Measurements from ENCODE around the gene CC2D2B. TPM values are rescaled to one million over a fixed set of nuclear protein-coding genes. Genes with fewer than 3 reads are reported as not detected.

Gene CC2D2B
- total and polyA plus RNA-seq, 2 of the 13 experiments (the other 11 are each of a cell fraction or from before 2014, with no cell fraction given) = 0.20 TPM; not detected in 1

- no peak for TF ChIP-seq SOX6 (IDR thresholded peaks at IDR 0.05)
- peak; percentile 80 for TF ChIP-seq SOX6 (CRISPR knock-in tag; IDR thresholded peaks at IDR 0.05)
- TF ChIP-seq SIN3A (IDR thresholded peaks at IDR 0.05; ENCODE audit: borderline replicate concordance, low read depth, low read length) = no peak; the same call in 1 of the 2 replicates
- TF ChIP-seq, protein P1, sequence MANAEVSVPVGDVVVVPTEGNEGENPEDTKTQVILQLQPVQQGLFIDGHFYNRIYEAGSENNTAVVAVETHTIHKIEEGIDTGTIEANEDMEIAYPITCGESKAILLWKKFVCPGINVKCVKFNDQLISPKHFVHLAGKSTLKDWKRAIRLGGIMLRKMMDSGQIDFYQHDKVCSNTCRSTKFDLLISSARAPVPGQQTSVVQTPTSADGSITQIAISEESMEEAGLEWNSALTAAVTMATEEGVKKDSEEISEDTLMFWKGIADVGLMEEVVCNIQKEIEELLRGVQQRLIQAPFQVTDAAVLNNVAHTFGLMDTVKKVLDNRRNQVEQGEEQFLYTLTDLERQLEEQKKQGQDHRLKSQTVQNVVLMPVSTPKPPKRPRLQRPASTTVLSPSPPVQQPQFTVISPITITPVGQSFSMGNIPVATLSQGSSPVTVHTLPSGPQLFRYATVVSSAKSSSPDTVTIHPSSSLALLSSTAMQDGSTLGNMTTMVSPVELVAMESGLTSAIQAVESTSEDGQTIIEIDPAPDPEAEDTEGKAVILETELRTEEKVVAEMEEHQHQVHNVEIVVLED (CRISPR knock-in tag; IDR thresholded peaks at IDR 0.05; ENCODE audit: borderline replicate concordance) = no peak
- TF ChIP-seq SALL1 (CRISPR knock-in tag; IDR thresholded peaks at IDR 0.05) = peak; percentile 86
- no peak for TF ChIP-seq ZNF530 (CRISPR knock-in tag; IDR thresholded peaks at IDR 0.05; ENCODE audit: low read depth)
Measured at GRCh38 chr10:95865814-95866466, 41.8 kb upstream of the CC2D2B start (continued).

DNA sequence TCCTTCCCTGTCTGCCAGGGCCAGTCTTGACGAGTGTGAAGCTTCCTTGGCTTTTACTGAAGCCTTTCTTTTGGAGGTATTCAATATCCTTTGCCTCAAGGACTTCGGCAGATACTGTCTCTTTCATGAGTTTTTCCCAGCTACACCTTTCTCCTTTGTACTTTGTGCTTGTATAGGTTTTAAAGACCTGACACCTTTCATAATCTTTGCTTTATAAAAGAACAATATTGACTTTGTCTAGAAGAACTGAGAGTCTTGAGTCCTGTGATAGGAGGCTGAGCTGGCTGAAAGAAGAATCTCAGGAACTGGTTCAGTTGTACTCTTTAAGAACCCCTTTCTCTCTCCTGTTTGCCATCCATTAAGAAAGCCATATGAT, 41.3 kb upstream of the CC2D2B start:
- Histone ChIP-seq H3K36me3 (replicated peaks in 1 of 2; ENCODE audit: control insufficient read depth in 1 of 2, insufficient read depth in 2 of 2, low read length in 2 of 2) (no peaks in the 10 kb centered on the region), H4K20me1 (ENCODE audit: insufficient read depth, low read length) (no peaks in the 10 kb centered on the region; the same call in 1 of the 2 replicates), H3K9ac (ENCODE audit: insufficient read depth, low read depth, low read length) (no peak overlapping the region), H3K9me3 (ENCODE audit: low read length) (no peaks in the 10 kb centered on the region), H3K4me3 (replicated peaks in 1 of 3; ENCODE audit: insufficient read depth in 1 of 3, low read depth in 2 of 3, low read length in 3 of 3) (no peak overlapping the region), H3K27ac (ENCODE audit: extremely low read length, insufficient read depth, low read length) (peak overlapping the region; percentile 47), H3K4me1 (ENCODE audit: insufficient read depth, low read length) (peaks cover 23% of the 10 kb centered on the region), H3K27me3 (ENCODE audit: control insufficient read depth in 1 of 2, insufficient read depth in 2 of 2, low read length in 2 of 2) (no peaks in the 10 kb centered on the region), H3K79me2 (ENCODE audit: insufficient read depth, low read length) (no peaks in the 10 kb centered on the region), H3K4me2 (ENCODE audit: low read depth, low read length) (peak overlapping the region; percentile 47), H2AFZ (ENCODE audit: low read length) (no peak overlapping the region)
- DNase-seq (ENCODE audit: low spot score) (no peak), FAIRE-seq (no peak), ATAC-seq (no peak; the same call in 2 of the 3 replicates)
- WGBS (ENCODE audit: low lambda C conversion rate) = 18% methylated on average over 2 of the region's 2 CpGs
- in situ Hi-C loops (cut with HindIII; ENCODE audit: extremely low pct_ligation_motif_present, low pct_unique_long_range_greater_than_20kb) (loop anchor here (25.0 kb wide), 1 partner anchor 454 kb away; no protein-coding TSS in a partner anchor), intact Hi-C loops (cut with micrococcal nuclease; ENCODE audit: unreplicated experiment) (loop anchor here (5.0 kb wide), 1 partner anchor 36 kb away; no protein-coding TSS in a partner anchor)
- ChIA-PET CTCF (ENCODE audit: low intra/inter-chr PET ratio, low total read pairs) (interaction anchor here (2.4 kb wide), 1 partner anchor 173 kb away, joined by 41 read pairs; the partner anchor contains the start of gene TCTN3), POLR2A (interaction anchor here (1.3 to 2.7 kb wide), 3 partner anchors 30 to 173 kb away, joined by 3 to 11 read pairs (median 8); partner anchors contain the start of genes CC2D2B and TCTN3)
- TF ChIP-seq HNF1A (IDR thresholded peaks at IDR 0.05; ENCODE audit: low read depth) (no peak), HNF1A (CRISPR knock-in tag; IDR thresholded peaks at IDR 0.05; ENCODE audit: borderline replicate concordance) (no peak), BCL6 (CRISPR knock-in tag; IDR thresholded peaks at IDR 0.05) (peak; percentile 27; the same call in 1 of the 2 replicates), WIZ (CRISPR knock-in tag; IDR thresholded peaks at IDR 0.05) (no peak), KLF6 (CRISPR knock-in tag; IDR thresholded peaks at IDR 0.05) (no peak), ZNF20 (CRISPR knock-in tag; IDR thresholded peaks at IDR 0.05) (no peak), ZNF446 (CRISPR knock-in tag; IDR thresholded peaks at IDR 0.05) (no peak)
- TF ChIP-seq, protein P2, sequence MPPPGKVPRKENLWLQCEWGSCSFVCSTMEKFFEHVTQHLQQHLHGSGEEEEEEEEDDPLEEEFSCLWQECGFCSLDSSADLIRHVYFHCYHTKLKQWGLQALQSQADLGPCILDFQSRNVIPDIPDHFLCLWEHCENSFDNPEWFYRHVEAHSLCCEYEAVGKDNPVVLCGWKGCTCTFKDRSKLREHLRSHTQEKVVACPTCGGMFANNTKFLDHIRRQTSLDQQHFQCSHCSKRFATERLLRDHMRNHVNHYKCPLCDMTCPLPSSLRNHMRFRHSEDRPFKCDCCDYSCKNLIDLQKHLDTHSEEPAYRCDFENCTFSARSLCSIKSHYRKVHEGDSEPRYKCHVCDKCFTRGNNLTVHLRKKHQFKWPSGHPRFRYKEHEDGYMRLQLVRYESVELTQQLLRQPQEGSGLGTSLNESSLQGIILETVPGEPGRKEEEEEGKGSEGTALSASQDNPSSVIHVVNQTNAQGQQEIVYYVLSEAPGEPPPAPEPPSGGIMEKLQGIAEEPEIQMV (CRISPR knock-in tag; IDR thresholded peaks at IDR 0.05; ENCODE audit: low read depth) = 0 out of 2 replicates have a peak, but pooled peaks have one; percentile 7
- BruUV-seq (replicated peaks) = no TSS peak
